Panc1 (cell line): ENCODE measurements around the gene SMAD6.

Experiments
- CTCF ChIP-seq: fragments of 450-650 bp; IDR thresholded peaks from 2 replicates; pipeline ENCODE4 v1.5.1; 2017; ENCODE audit warnings: mild to moderate bottlenecking
- POLR2AphosphoS5 ChIP-seq: IDR thresholded peaks from 2 replicates; pipeline ENCODE4 v1.6.1; 2012; ENCODE audit warnings: mild to moderate bottlenecking, low read depth, low read length, moderate library complexity
- REST ChIP-seq, 2 experiments: IDR thresholded peaks; 2 replicates each; pipeline ENCODE4 v1.6.1; 2011 to 2012; ENCODE audit warnings: low read depth in 2 of 2, control low read depth in 1 of 2, low read length in 1 of 2, mild to moderate bottlenecking in 1 of 2, moderate library complexity in 1 of 2; ENCODE audit not compliant: insufficient read depth in 1 of 2
- TCF7L2 ChIP-seq: IDR thresholded peaks from 2 replicates; pipeline ENCODE4 v1.6.1; 2011; ENCODE audit warnings: mild to moderate bottlenecking, low read depth, low read length, inconsistent platforms

GRCh38 chr15:66657185-66658020, 44.6 kb upstream of the SMAD6 start:
- TF ChIP-seq CTCF = no peak
- no peak for TF ChIP-seq REST (IDR thresholded peaks at IDR 0.05; ENCODE audit: insufficient read depth in 1 of 2, low read depth in 2 of 2, low read length in 1 of 2)
- TF ChIP-seq POLR2AphosphoS5 = no peak
- no peak for TF ChIP-seq TCF7L2
